ENCODE measurements around the gene BOLA2B. TPM values are rescaled to one million over a fixed set of nuclear protein-coding genes. Genes with fewer than 3 reads are reported as not detected.
"Not testable (repeated sequence)": the region's sequence is repeated elsewhere in the genome, so short reads cannot be mapped to it uniquely, and the experiment has no call there.

The BOLA2B gene
- total RNA-seq, 1 donor: 35.4 TPM

DNA sequence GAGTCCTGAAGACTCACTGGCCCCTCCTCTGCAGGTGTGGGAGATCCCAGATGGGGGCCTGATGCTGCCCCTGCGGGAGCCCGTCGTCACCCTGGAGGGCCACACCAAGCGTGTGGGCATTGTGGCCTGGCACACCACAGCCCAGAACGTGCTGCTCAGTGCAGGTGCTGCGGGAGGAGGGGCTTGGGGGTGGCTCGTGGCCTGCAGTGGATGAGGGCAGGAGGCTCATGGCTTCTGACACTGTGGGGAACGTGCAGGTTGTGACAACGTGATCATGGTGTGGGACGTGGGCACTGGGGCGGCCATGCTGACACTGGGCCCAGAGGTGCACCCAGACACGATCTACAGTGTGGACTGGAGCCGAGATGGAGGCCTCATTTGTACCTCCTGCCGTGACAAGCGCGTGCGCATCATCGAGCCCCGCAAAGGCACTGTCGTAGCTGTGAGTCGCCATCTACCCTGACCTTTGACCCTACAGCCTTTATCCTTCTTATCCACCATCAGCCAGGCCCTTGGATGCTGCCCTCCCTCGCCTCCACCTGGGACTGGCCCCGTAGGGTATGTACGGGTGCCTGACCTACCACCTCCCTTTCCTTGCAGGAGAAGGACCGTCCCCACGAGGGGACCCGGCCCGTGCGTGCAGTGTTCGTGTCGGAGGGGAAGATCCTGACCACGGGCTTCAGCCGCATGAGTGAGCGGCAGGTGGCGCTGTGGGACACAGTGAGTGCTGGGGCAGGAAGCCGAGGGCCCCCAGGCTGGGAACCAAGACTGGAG is 6.5 kb downstream of the BOLA2B start:
- no peaks in the 10 kb centered on the region for H3K27me3 ChIP-seq (ENCODE audit: insufficient read depth, low read length)
- H3K9me3 ChIP-seq (ENCODE audit: low read depth, low read length): no peaks in the 10 kb centered on the region
- peak overlapping the region; percentile 94 for H3K4me3 ChIP-seq (ENCODE audit: low read length)
- peaks cover 45% of the 10 kb centered on the region for H3K4me1 ChIP-seq (ENCODE audit: insufficient read depth, low read length)

DNA sequence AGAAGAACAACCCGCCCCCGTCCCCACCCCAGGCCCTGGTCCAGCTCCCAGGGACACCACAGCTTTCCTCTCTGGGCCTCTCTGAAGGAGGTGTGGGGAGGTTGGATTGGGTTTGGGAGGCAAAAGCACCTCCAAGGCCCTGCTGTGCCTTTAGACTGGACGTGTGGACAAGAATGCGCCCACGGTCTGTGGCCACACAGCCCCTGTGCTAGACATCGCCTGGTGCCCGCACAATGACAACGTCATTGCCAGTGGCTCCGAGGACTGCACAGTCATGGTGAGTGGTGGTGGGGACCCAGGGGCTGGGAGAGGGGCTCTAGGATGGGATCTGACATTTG is 7.1 kb downstream of the BOLA2B start:
- Histone ChIP-seq H3K9me3 (ENCODE audit: low read depth, low read length) (no peaks in the 10 kb centered on the region), H3K4me1 (ENCODE audit: insufficient read depth, low read length) (peaks cover 47% of the 10 kb centered on the region), H3K4me3 (ENCODE audit: low read length) (peak overlapping the region; percentile 94), H3K27me3 (ENCODE audit: insufficient read depth, low read length) (no peaks in the 10 kb centered on the region)

DNA sequence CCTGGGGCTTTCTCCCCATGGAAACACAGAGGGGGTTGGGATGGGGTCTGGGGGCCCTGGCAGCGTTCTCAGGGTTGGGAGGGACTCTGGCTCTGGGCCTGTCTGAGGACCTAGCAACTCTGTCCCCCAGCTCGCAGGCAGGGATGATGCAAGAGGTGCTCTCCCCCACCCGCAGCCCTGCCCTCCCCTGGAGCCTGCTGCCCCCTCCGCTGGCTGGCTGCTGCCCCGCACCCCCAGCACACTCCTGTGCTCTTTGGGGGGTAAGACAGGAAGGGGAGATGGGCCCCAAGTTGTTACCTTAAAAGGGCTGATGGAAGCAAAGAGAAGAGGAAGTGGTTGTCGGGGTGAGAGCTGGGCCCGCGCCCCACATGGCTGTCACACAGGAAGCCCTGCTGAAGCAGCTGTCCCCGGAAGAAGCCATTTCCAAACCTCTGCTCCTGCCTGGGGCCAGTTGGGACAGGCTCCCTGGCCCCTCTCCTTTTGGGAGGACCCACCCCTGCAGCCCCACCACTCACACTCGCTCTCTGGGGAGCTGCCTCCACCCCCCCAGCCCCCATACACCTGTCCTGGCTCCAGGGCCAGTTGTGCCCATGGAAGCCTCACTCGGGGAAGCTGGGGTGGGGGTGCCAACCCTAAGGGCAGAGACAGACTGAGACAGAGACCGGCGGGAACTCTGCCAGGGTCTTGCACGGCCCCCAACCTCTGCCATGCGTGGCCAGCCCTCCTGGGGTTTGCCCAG is 7.6 kb downstream of the BOLA2B start:
- no peaks in the 10 kb centered on the region for H3K27me3 ChIP-seq (ENCODE audit: insufficient read depth, low read length)
- no peaks in the 10 kb centered on the region for H3K9me3 ChIP-seq (ENCODE audit: low read depth, low read length)
- H3K4me3 ChIP-seq (ENCODE audit: low read length): peak overlapping the region; percentile 94
- peaks cover 47% of the 10 kb centered on the region for H3K4me1 ChIP-seq (ENCODE audit: insufficient read depth, low read length)

DNA sequence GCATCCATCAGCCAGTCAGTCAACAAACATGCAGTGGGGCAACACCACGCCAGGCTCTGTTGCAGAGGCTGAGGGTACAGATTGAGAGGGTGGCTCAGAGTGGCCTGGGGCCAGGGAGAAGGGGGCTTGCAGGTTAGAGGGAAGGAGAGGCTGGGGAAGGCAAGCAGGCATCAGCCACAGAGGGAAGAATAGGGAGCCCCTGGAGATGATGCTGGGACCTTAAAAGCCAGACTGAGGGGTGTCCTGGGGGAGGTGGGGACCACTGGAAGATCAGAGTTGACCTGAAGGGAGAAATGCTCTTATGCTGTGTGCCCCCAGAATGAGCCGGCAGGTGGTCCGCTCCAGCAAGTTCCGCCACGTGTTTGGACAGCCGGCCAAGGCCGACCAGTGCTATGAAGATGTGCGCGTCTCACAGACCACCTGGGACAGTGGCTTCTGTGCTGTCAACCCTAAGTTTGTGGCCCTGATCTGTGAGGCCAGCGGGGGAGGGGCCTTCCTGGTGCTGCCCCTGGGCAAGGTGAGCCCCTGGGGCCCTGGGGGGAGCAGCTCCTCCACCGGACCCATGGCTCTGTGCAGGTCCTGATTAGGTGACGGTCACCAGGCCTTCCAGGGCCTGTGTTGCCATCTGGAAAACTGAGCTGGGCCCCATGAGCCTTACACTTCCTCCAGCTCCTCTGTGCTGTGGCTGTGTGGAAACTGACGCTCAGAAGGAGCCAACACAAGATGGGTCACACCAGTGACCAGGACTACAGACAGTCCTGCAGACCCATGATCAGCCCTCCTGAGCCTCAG is 8.4 kb downstream of the BOLA2B start:
- H3K4me1 ChIP-seq (ENCODE audit: insufficient read depth, low read length): peaks cover 47% of the 10 kb centered on the region
- peak overlapping the region; percentile 94 for H3K4me3 ChIP-seq (ENCODE audit: low read length)
- H3K9me3 ChIP-seq (ENCODE audit: low read depth, low read length): no peaks in the 10 kb centered on the region
- H3K27me3 ChIP-seq (ENCODE audit: insufficient read depth, low read length): no peaks in the 10 kb centered on the region

DNA sequence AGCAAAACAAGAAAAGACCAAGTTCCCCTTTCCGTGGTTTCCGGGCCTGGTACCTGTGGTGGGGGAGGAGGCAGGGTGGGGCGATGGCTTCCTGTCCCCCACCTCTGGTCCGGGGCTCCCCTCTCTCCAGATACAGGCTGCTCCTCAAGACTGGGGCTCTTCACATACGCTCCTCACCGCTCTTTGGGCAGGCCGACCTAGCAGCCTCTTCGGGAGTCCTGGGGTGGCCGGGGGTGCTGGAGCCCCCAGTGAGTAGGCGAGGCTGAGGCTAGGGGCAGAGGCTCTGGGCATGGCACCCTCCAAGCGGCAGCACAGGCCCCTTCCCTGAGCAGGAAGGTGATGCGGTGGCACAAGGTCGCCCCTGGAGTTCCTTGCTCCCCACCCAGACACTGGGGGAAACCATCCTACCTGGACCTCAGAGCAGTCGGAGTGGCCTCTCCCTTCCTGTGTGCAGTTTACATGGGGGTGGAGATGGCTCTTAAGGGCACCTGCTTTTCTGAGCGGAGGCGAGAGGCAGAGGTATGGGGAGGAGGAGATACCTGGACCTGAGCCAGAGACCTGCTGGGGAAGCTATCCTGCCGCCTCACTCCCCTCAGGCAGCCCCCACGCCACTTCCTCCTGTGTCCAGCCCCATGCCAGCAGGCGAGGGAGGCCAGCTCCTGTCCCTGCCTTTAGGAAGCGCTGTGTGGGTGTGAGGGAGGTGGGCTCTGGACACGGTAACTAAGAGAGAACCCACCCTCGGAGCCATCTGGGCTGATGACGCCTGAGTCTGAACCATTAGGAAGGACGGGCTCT is 9.2 kb downstream of the BOLA2B start:
- Histone ChIP-seq H3K4me3 (ENCODE audit: low read length) (peak overlapping the region; percentile 94), H3K27me3 (ENCODE audit: insufficient read depth, low read length) (no peaks in the 10 kb centered on the region), H3K9me3 (ENCODE audit: low read depth, low read length) (no peaks in the 10 kb centered on the region)

DNA sequence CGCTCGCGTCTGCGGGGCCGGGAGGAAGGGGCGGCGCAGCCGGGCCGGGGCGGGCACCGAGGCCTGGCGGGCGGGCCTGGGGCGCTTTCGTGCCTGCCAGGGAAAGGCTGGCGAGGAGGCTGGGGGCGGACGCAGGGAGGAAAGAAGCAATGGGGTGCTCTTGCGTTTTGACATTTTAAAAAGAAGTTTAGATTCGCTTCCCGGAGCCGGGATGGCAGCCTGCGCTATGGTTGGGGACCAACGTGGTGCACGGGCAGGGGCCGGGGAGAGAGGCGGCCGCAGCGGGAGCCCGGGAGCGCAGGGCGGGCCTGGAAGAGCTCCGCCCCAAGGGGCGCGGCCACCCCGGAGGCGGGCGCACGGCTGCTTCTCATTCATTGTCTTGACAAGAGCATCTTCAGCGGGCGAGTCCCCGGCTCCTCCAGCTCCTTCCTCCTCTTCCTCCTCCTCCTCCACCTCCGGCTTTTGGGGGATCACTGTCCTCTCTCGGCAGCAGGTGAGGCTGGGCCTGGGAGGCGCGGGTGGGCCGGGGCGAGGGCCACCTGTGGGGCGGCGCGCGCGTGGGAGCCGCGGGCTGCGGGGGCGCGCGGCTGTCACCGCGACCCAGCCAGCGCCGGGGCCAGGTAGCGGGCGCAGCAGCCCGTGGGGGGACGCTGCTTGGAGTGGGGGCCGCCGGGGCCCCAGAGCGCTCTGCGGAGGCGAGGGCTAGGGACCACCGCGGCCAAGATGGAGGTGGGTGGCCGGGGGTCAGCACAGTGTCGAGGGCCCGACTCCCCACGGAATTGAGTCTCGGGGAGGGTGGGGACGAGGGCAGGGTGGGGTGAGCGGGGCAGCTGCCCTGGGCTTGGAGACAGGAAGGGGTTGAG is 10.0 kb downstream of the BOLA2B start, which contains the start of gene CORO1A:
CORO1A (plus strand) TSS at position 370 of the 863 bp plus-strand sequence. CDS start 1,608 bp downstream, outside the sequence.
- H3K9me3 ChIP-seq (ENCODE audit: low read depth, low read length): no peaks in the 10 kb centered on the region
- H3K4me1 ChIP-seq (ENCODE audit: insufficient read depth, low read length): peaks cover 47% of the 10 kb centered on the region
- no peaks in the 10 kb centered on the region for H3K27me3 ChIP-seq (ENCODE audit: insufficient read depth, low read length)
- peak within 1 kb of the TSS; percentile 94 for H3K4me3 ChIP-seq (ENCODE audit: low read length)

More for the DNA sequence above, 9.2 kb downstream of the BOLA2B start:
- peaks cover 47% of the 10 kb centered on the region for H3K4me1 ChIP-seq (ENCODE audit: insufficient read depth, low read length)

DNA sequence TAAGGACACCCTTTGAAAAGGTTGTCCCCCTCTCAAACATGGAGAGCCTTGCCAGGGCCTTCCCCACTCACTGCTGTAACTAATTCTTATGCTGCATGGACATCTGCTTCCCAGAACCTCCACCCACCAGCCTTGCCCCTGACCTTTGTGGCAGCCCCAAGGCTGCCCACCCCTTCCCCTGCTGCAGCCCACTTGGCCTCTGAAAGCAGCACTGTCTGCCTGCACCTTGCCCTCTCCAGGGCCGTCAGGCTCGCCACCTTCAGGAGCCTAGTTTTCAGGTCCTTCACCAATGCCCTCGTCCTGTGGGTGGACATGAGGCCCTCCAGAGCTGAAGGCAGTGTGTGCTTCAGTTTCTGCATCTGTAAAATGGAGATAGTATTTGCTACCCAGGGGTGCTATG is 12.7 kb downstream of the BOLA2B start:
- no peaks in the 10 kb centered on the region for H3K27me3 ChIP-seq (ENCODE audit: insufficient read depth, low read length)
- H3K9me3 ChIP-seq (ENCODE audit: low read depth, low read length): no peaks in the 10 kb centered on the region
- H3K4me3 ChIP-seq (ENCODE audit: low read length): no peak overlapping the region
- H3K4me1 ChIP-seq (ENCODE audit: insufficient read depth, low read length): peaks cover 35% of the 10 kb centered on the region

DNA sequence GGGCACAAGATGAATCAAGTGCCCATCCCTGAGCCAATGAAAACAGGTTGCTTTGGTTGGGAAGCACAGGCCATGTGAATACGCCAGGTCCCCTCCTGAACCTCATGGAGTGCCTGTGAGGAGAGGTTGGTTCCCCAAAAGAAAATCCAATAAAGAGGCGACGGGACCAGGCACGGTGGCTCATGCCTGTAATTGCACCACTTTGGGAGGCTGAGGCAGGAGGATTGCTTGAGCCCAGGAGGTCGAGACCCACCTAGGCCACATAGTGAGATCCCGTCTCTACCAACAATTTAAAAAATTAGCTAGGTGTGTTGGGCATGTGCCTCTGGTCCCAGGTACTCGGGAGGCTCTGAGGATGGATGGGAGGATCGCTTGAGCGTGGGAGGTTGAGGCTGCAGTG is 13.5 kb downstream of the BOLA2B start:
- Histone ChIP-seq H3K4me3 (ENCODE audit: low read length) (no peak overlapping the region), H3K4me1 (ENCODE audit: insufficient read depth, low read length) (peaks cover 26% of the 10 kb centered on the region), H3K27me3 (ENCODE audit: insufficient read depth, low read length) (no peaks in the 10 kb centered on the region), H3K9me3 (ENCODE audit: low read depth, low read length) (no peaks in the 10 kb centered on the region)

DNA sequence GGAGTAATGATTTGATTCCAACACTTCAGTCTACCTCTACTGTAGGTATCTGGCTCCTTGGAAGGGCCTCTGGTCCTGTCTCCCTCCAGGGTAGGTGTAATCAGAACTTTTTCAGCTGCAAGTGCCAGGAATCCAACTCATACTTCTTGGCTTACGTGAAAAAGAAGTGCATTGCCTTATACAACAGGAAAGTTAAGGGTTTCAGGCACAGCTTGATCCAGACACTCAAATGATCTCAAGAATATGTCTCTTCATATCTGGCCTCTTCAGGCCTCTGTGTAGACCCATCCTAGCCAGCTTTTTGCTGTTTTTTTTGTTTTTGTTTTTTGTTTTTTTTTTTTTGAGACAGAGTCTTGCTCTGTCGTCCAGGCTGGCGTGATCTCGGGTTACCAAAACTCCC is 14.3 kb downstream of the BOLA2B start:
- Histone ChIP-seq H3K27me3 (ENCODE audit: insufficient read depth, low read length) (no peaks in the 10 kb centered on the region), H3K4me1 (ENCODE audit: insufficient read depth, low read length) (peaks cover 25% of the 10 kb centered on the region), H3K9me3 (ENCODE audit: low read depth, low read length) (no peaks in the 10 kb centered on the region), H3K4me3 (ENCODE audit: low read length) (no peak overlapping the region)

DNA sequence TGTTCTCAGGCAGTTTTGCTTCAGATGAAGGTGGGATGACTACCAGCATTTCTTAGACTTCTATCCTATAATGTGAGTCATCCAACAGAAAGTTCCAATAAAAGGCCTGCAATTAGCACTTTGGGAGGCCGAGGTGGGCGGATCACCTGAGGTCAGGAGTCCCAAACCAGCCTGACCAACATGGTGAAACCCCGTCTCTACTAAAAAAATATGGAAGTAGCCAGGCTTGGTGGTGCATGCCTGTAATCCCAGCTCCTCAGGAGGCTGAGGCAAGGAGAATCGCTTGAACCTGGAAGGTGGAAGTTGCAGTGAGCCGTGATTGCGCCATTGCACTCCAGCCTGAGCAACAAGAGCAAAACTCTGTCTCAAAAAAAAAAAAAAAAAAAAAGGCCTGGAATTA is 16.6 kb downstream of the BOLA2B start:
- not testable (repeated sequence) for H3K9me3 ChIP-seq (ENCODE audit: low read depth, low read length); H3K27me3 ChIP-seq (ENCODE audit: insufficient read depth, low read length); H3K4me3 ChIP-seq (ENCODE audit: low read length)
- H3K4me1 ChIP-seq (ENCODE audit: insufficient read depth, low read length): peaks cover 14% of the 10 kb centered on the region

DNA sequence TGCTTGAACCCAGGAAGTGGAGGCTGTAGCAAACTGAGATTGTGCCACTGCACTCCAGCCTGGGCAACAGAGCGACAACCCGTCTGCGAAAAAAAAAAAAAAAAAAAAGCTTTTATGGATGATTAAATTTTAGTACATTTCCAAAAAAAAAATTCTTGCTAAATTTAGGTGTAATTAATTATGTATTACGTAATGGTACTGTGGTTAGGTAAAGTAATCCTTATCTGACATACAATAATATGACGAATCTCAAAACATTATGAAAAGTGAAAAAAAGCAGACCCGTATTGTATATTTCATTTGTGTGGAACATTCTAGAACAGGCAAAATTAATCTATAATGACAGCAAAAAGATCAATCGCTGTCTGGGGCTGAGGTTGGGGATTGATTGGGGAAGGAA is 20.4 kb downstream of the BOLA2B start:
- Histone ChIP-seq H3K4me3 (ENCODE audit: low read length) (no peak overlapping the region), H3K9me3 (ENCODE audit: low read depth, low read length) (no peaks in the 10 kb centered on the region), H3K4me1 (ENCODE audit: insufficient read depth, low read length) (peaks cover 19% of the 10 kb centered on the region), H3K27me3 (ENCODE audit: insufficient read depth, low read length) (no peaks in the 10 kb centered on the region)

DNA sequence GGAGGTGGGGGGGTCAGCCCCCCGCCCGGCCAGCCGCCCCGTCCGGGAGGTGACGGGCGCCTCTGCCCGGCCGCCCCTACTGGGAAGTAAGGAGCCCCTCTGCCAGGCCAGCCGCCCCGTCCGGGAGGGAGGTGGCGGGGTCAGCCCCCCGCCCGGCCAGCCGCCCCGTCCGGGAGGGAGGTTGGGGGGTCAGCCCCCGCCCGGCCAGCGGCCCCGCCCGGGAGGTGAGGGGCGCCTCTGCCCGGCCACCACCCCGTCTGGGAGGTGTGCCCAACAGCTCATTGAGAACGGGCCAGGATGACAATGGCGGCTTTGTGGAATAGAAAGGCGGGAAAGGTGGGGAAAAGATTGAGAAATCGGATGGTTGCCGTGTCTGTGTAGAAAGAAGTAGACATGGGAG is 23.3 kb downstream of the BOLA2B start:
- not testable (repeated sequence) for H3K27me3 ChIP-seq (ENCODE audit: insufficient read depth, low read length); H3K9me3 ChIP-seq (ENCODE audit: low read depth, low read length); H3K4me3 ChIP-seq (ENCODE audit: low read length)
- H3K4me1 ChIP-seq (ENCODE audit: insufficient read depth, low read length): peaks cover 29% of the 10 kb centered on the region

DNA sequence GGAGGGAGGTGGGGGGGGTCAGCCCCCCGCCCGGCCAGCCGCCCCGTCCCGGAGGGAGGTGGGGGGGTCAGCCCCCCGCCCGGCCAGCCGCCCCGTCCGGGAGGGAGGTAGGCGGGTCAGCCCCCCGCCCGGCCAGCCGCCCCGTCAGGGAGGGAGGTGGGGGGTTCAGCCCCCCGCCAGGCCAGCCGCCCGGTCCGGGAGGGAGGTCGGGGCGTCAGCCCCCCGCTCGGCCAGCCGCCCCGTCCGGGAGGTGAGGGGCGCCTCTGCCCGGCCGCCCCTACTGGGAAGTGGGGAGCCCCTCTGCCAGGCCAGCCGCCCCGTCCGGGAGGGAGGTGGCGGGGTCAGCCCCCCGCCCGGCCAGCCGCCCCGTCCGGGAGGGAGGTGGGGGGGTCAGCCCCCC is 24.1 kb downstream of the BOLA2B start:
- not testable (repeated sequence) for H3K4me3 ChIP-seq (ENCODE audit: low read length)

DNA sequence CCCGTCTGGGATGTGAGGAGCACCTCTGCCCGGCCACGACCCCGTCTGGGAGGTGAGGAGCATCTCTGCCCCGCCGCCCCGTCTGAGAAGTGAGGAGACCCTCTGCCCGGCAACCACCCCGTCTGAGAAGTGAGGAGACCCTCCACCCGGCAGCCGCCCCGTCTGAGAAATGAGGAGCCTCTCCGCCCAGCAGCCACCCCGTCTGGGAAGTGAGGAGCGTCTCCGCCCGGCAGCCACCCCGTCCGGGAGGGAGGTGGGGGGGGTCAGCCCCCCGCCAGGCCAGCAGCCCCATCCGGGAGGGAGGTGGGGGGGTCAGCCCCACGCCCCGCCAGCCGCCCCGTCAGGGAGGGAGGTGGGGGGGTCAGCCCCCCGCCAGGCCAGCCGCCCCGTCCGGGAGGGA is 24.7 kb downstream of the BOLA2B start:
- H3K4me1 ChIP-seq (ENCODE audit: insufficient read depth, low read length): peaks cover 37% of the 10 kb centered on the region
- not testable (repeated sequence) for H3K4me3 ChIP-seq (ENCODE audit: low read length); H3K27me3 ChIP-seq (ENCODE audit: insufficient read depth, low read length); H3K9me3 ChIP-seq (ENCODE audit: low read depth, low read length)

More for the DNA sequence above, 24.1 kb downstream of the BOLA2B start:
- H3K9me3 ChIP-seq (ENCODE audit: low read depth, low read length); H3K27me3 ChIP-seq (ENCODE audit: insufficient read depth, low read length): not testable (repeated sequence)
- peaks cover 36% of the 10 kb centered on the region for H3K4me1 ChIP-seq (ENCODE audit: insufficient read depth, low read length)

Measured in mononuclear cell (primary cell).